ENCODE results near the gene SPON2. TPM values are rescaled to one million over a fixed set of nuclear protein-coding genes. Genes with fewer than 3 reads are reported as not detected.

SPON2 gene
- total RNA-seq, 2 donors from 2014 or later, result 22.0 to 22.4 TPM

GRCh38 chr4:1194010-1194900 lies 21.9 kb upstream of the SPON2 start:
- Histone ChIP-seq H3K4me1 (peaks cover 16% of the 10 kb centered on the region), H3K9me3 (no peaks in the 10 kb centered on the region), H3K36me3 (no peaks in the 10 kb centered on the region), H3K27ac (peak overlapping the region; percentile 70), H3K27me3 (no peaks in the 10 kb centered on the region), H3K9ac (ENCODE audit: low read depth in 2 of 2, low read length in 2 of 2) (peak overlapping the region in 1 of 2 donors; percentile 51), H3K4me3 (no peak overlapping the region)
- TF ChIP-seq CTCF (IDR thresholded peaks at IDR 0.05), result no peak
- intact Hi-C loops (cut with DNase I), result no loop called here
- DNase-seq, result peak; percentile 42

DNA sequence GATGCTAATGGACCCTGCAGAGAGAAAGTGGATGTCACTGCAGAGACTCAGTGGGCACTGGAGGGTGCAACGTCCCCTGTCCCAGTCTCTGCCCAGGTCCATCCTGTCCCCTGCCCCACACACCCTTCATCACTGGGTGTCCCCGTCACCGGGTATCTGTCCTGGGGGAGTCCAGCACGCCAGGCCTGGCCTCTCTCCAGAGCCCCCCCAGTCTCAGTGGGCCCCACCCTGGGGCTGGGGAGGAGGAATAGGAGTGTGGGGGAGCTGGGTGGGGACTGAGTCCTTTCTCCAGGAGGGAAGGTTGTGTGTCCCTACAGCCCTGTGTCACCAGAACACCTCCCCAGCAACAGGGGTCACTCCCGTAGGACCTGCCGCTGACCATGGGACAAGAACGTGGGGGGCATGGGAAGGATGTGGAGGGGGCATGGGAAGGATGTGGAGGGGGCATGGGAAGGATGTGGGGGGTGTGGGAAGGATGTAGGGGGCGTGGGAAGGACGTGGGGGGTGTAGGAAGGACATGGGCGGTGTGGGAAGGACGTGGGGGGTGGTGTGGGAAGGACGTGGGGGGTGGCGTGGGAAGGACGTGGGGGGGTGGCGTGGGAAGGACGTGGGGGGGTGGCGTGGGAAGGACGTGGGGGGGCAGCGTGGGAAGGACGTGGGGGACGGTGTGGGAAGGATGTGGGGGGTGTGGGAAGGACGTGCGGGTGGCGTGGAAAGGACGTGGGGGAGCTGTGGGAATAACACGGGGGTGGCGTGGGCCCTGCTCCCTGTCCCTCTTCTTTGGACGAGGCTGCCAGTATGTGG lies 21.0 kb upstream of the SPON2 start:
- DNase-seq, result peak; percentile 20
- Histone ChIP-seq H3K36me3 (no peaks in the 10 kb centered on the region), H3K27ac (peak overlapping the region; percentile 71), H3K27me3 (no peaks in the 10 kb centered on the region), H3K4me1 (peaks cover 16% of the 10 kb centered on the region), H3K9me3 (no peaks in the 10 kb centered on the region), H3K9ac (ENCODE audit: low read depth in 2 of 2, low read length in 2 of 2) (peak overlapping the region in 1 of 2 donors; percentile 51), H3K4me3 (no peak overlapping the region)
- TF ChIP-seq CTCF (IDR thresholded peaks at IDR 0.05), result no peak
- intact Hi-C loops (cut with DNase I), result no loop called here

DNA sequence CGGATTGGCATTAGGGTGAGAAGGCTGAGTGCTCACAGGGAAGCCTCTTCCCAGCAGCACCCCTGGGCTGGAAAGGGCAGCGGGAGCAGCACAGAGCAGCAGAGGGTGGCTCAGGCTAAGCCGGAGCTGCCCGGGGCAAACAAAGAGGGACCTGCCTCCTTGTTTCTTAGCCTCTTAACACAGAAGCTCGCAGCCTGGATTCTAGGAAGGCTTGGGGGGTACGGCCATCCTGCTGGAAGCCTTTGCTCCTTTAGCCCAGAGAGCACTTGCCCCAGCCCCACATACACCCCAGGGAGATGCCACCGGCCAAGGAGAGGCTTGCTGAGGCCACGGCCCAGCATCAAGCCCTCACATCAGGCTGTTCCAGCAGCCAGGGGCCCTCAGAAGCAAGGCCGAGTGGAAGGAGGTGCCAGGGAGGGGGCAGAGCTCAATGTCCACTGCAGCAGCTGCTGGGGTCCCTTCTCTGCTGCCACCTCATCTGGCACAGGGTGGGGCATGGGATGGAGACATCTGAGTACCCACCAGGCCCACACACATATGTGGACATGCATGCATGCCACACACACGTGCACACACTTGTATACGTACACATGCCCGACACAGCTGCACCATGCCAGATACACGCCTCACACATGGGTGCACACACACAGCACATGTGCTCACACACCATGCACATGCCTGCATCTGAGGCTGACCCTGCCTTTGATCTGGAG lies 20.3 kb upstream of the SPON2 start:
- Histone ChIP-seq H3K4me1 (peaks cover 16% of the 10 kb centered on the region), H3K4me3 (no peak overlapping the region)
- peak; percentile 22 for DNase-seq

DNA sequence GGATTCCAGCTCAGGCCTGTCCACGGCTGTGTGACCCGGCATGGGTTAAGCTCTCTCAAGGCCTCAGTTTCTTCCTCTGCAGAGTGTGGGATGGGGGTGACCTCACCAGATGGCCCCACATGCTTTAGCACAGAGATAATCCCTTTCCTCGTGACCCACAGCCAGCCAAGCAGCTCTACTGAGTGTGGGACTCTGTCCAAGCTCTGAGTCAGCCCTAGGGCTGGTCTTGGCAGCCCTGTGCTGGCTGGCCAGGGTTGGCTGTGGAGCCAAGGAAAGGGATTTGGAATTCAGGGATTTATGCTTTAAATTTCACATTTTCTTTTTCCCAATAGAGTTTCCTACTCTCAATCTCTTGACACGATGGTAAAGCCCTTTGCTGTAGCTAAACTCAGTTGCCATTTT lies 19.7 kb upstream of the SPON2 start:
- DNase-seq, result peak; percentile 84
- Histone ChIP-seq H3K9ac (ENCODE audit: low read depth in 2 of 2, low read length in 2 of 2) (peak overlapping the region; percentile 69 to 72), H3K4me3 (no peak overlapping the region), H3K9me3 (no peaks in the 10 kb centered on the region), H3K36me3 (no peaks in the 10 kb centered on the region), H3K27me3 (no peaks in the 10 kb centered on the region), H3K4me1 (peaks cover 16% of the 10 kb centered on the region), H3K27ac (peak overlapping the region; percentile 71)
- no peak for TF ChIP-seq CTCF (IDR thresholded peaks at IDR 0.05)
- intact Hi-C loops (cut with DNase I), result no loop called here

More for the DNA sequence above, 20.3 kb upstream of the SPON2 start:
- H3K9ac ChIP-seq (ENCODE audit: low read depth in 2 of 2, low read length in 2 of 2), result peak overlapping the region; percentile 69 to 72
- intact Hi-C loops (cut with DNase I), result no loop called here
- no peak for TF ChIP-seq CTCF (IDR thresholded peaks at IDR 0.05)
- no peaks in the 10 kb centered on the region for H3K27me3 ChIP-seq
- H3K36me3 ChIP-seq, result no peaks in the 10 kb centered on the region
- H3K27ac ChIP-seq, result peak overlapping the region; percentile 71
- H3K9me3 ChIP-seq, result no peaks in the 10 kb centered on the region

- Histone ChIP-seq H3K9ac (ENCODE audit: low read depth in 2 of 2, low read length in 2 of 2) (peak overlapping the region; percentile 26 to 54), H3K27ac (peak overlapping the region; percentile 71), H3K36me3 (no peaks in the 10 kb centered on the region), H3K27me3 (no peaks in the 10 kb centered on the region), H3K4me3 (no peak overlapping the region), H3K4me1 (peaks cover 16% of the 10 kb centered on the region), H3K9me3 (no peaks in the 10 kb centered on the region)
- intact Hi-C loops (cut with DNase I), result no loop called here
- no peak for TF ChIP-seq CTCF (IDR thresholded peaks at IDR 0.05)
- DNase-seq, result peak; percentile 39
Observed at GRCh38 chr4:1191621-1192020, 19.2 kb upstream of the SPON2 start.

Measured in colonic mucosa (tissue), 4 donors.